Spleen (tissue), 11 donors: ENCODE measurements around the gene SUB1. TPM values are rescaled to one million over a fixed set of nuclear protein-coding genes. Genes with fewer than 3 reads are reported as not detected.

Experiments
- DNase-seq: peaks from one replicate; pipeline ENCODE4 v3.0.0-alpha.2; 2020
- H3K27ac ChIP-seq, 8 donors: fragments of 200-600 bp; sonication (generic) in 7 of 8; 1 replicate in 4 of 8; 2 replicates in 4 of 8; pipeline versions ENCODE4 v1.5.0 to v1.8.0; 2016 to 2021; ENCODE audit warnings: inconsistent platforms in 4 of 8, mild to moderate bottlenecking in 4 of 8, moderate library complexity in 1 of 8
- H3K27me3 ChIP-seq, 7 donors: fragments of 200-600 bp; sonication (generic) in 6 of 7; replicated peaks in 1 of 7; 1 replicate in 4 of 7; 2 replicates in 3 of 7; pipeline versions ENCODE4 v1.5.0 to v1.8.0; 2016 to 2021; ENCODE audit warnings: inconsistent platforms in 3 of 7, mild to moderate bottlenecking in 1 of 7
- H3K36me3 ChIP-seq, 6 donors: fragments of 200-600 bp; sonication (generic) in 5 of 6; 1 replicate in 4 of 6; 2 replicates in 2 of 6; pipeline versions ENCODE4 v1.5.0 to v1.8.0; 2016 to 2021; ENCODE audit warnings: inconsistent platforms in 2 of 6
- H3K4me1 ChIP-seq, 6 donors: fragments of 200-600 bp; sonication (generic) in 5 of 6; 1 replicate in 3 of 6; 2 replicates in 3 of 6; pipeline versions ENCODE4 v1.5.0 to v1.8.0; 2016 to 2021; ENCODE audit warnings: inconsistent platforms in 3 of 6
- H3K4me3 ChIP-seq, 8 donors: fragments of 200-600 bp; sonication (generic) in 7 of 8; 1 replicate in 4 of 8; 2 replicates in 4 of 8; pipeline versions ENCODE4 v1.5.0 to v1.8.0; 2016 to 2021; ENCODE audit warnings: inconsistent platforms in 4 of 8, mild to moderate bottlenecking in 4 of 8, moderate library complexity in 2 of 8
- H3K9me3 ChIP-seq, 8 donors: fragments of 200-600 bp; sonication (generic) in 7 of 8; 1 replicate in 4 of 8; 2 replicates in 4 of 8; pipeline versions ENCODE4 v1.5.0 to v1.8.0; 2016 to 2021; ENCODE audit warnings: inconsistent platforms in 4 of 8
- CTCF ChIP-seq, 11 experiments: fragments of 200-600 bp in 7 of 11; fragments of 450-650 bp in 4 of 11; sonication (generic) in 4 of 11; IDR thresholded peaks in 8 of 11; conservative IDR thresholded peaks in 3 of 11; 1 replicate in 7 of 11; 2 replicates in 4 of 11; pipeline versions ENCODE4 v1.4.0 to v1.8.0; 2016 to 2021; ENCODE audit warnings: antibody characterized with exemption in 11 of 11, inconsistent platforms in 4 of 11, mild to moderate bottlenecking in 1 of 11
- POLR2A ChIP-seq, 3 donors: fragments of 450-650 bp; IDR thresholded peaks; one replicate each; pipeline ENCODE4 v1.5.1; 2017; ENCODE audit warnings: antibody characterized with exemption in 3 of 3, mild to moderate bottlenecking in 1 of 3
- POLR2AphosphoS5 ChIP-seq, 3 donors: sonication (generic); formaldehyde crosslinking; IDR thresholded peaks; one replicate each; pipeline ENCODE4 v1.5.1; 2017; ENCODE audit warnings: antibody characterized with exemption in 3 of 3
- WGBS, 5 donors: extraction: QIAGEN DNeasy Blood & Tissue Kit in 3 of 5; methylation state at CpG; one replicate each; pipeline versions ENCODE4 v1.1.5 to v1.1.7; 2013 to 2018; 5-methylcytosine and 5-hydroxymethylcytosine counted together
- intact Hi-C: fragments of 100-400 bp; cut with DNase I; formaldehyde crosslinking; loops from one replicate; pipeline ENCODE4 v1.15.0; 2023; ENCODE audit warnings: low total_unique reads
- polyA plus RNA-seq, 3 donors: library from polyadenylated mRNA; stranded (reverse); fragments of 200-250 nt; gene quantifications; one replicate each; pipeline ENCODE4 v1.2.1, GENCODE V29; 2013
- total RNA-seq, 7 donors: library from RNA; depleted of rRNA in 3 of 7; stranded (reverse); fragments of >200 nt in 3 of 7; fragmentation: NEBNext Ultra II Directional in 4 of 7; extraction: Animal tissue kit (Norgen Biotek cat#: 25700) in 4 of 7; gene quantifications; one replicate each; pipeline versions ENCODE4 v1.1.0 to v1.2.1, GENCODE V29; 2016 to 2021
- donor health status: healthy with polysubstance abuse.
- donor health status: DM: no; HTN: no; CAD: no; lungs with moderate emphysema.
- donor health status: DM: no; HTN: no; CAD: no.
- donor health status: Bipolar disorder and iron deficiency.
- donor health status: healthy.
- donor health status: DM: no; HTN: no; CAD: no.
- donor health status: DM: yes; HTN: yes; CAD: no.

The SUB1 gene
- total and polyA plus RNA-seq, 10 donors = 157 to 262 (median 215) TPM

GRCh38 chr5:32625106-32625505 lies 39.7 kb downstream of the SUB1 start:
- no peak overlapping the region for H3K27ac ChIP-seq
- no peaks in the 10 kb centered on the region for H3K9me3 ChIP-seq
- no peaks in the 10 kb centered on the region for H3K27me3 ChIP-seq
- 48 to 70% (median 54%) methylated on average over 3 of the region's 3 CpGs for WGBS, 5 donors
- H3K36me3 ChIP-seq = no peaks in the 10 kb centered on the region
- no peaks in the 10 kb centered on the region for H3K4me1 ChIP-seq
- H3K4me3 ChIP-seq = no peak overlapping the region
- DNase-seq = no peak
- TF ChIP-seq POLR2A (IDR thresholded peaks at IDR 0.05) (no peak), CTCF (IDR thresholded peaks at IDR 0.05 in 8 of 11, conservative IDR thresholded peaks at IDR 0.05 in 3 of 11) (no peak), POLR2AphosphoS5 (IDR thresholded peaks at IDR 0.05) (no peak)
- intact Hi-C loops = no loop called here

- no peak for DNase-seq
- intact Hi-C loops = no loop called here
- Histone ChIP-seq H3K36me3 (no peaks in the 10 kb centered on the region), H3K4me1 (no peaks in the 10 kb centered on the region), H3K27ac (no peak overlapping the region), H3K4me3 (no peak overlapping the region), H3K27me3 (no peaks in the 10 kb centered on the region), H3K9me3 (no peaks in the 10 kb centered on the region)
- TF ChIP-seq CTCF (IDR thresholded peaks at IDR 0.05 in 8 of 11, conservative IDR thresholded peaks at IDR 0.05 in 3 of 11) (no peak), POLR2AphosphoS5 (IDR thresholded peaks at IDR 0.05) (no peak), POLR2A (IDR thresholded peaks at IDR 0.05) (no peak)
- 89 to 94% (median 92%) methylated on average over 5 of the region's 5 CpGs for WGBS, 5 donors
These were observed 40.2 kb downstream of the SUB1 start for GRCh38 chr5:32625547-32625946.

GRCh38 chr5:32627219-32627870 lies 42.0 kb downstream of the SUB1 start:
- H3K36me3 ChIP-seq = no peaks in the 10 kb centered on the region

More at GRCh38 chr5:32627219-32627870, 42.0 kb downstream of the SUB1 start:
- WGBS, 5 donors = 79 to 93% (median 88%) methylated on average over 5 of the region's 5 CpGs
- Histone ChIP-seq H3K4me1 (no peaks in the 10 kb centered on the region), H3K27ac (no peak overlapping the region), H3K9me3 (no peaks in the 10 kb centered on the region), H3K4me3 (no peak overlapping the region), H3K27me3 (no peaks in the 10 kb centered on the region)
- intact Hi-C loops = no loop called here
- DNase-seq = no peak
- TF ChIP-seq POLR2A (IDR thresholded peaks at IDR 0.05) (no peak), CTCF (IDR thresholded peaks at IDR 0.05 in 8 of 11, conservative IDR thresholded peaks at IDR 0.05 in 3 of 11) (no peak), POLR2AphosphoS5 (IDR thresholded peaks at IDR 0.05) (no peak)
